GM19239 (cell line): ENCODE measurements around the gene ISOC2.

ENCODE experiments used
- DNase-seq: peaks from one replicate; pipeline ENCODE4 v3.0.0; 2011; ENCODE audit warnings: low spot score; ENCODE audit not compliant: insufficient read length
- FAIRE-seq: peaks from 2 replicates; lab custom pipeline; 2011; peaks lifted over from hg19 to GRCh38; lab: Jason Lieb, UNC

Gene ISOC2

GRCh38 chr19:55490478-55491432 lies 29.3 kb upstream of the ISOC2 start:
- DNase-seq (no peak), FAIRE-seq (no peak)

DNA sequence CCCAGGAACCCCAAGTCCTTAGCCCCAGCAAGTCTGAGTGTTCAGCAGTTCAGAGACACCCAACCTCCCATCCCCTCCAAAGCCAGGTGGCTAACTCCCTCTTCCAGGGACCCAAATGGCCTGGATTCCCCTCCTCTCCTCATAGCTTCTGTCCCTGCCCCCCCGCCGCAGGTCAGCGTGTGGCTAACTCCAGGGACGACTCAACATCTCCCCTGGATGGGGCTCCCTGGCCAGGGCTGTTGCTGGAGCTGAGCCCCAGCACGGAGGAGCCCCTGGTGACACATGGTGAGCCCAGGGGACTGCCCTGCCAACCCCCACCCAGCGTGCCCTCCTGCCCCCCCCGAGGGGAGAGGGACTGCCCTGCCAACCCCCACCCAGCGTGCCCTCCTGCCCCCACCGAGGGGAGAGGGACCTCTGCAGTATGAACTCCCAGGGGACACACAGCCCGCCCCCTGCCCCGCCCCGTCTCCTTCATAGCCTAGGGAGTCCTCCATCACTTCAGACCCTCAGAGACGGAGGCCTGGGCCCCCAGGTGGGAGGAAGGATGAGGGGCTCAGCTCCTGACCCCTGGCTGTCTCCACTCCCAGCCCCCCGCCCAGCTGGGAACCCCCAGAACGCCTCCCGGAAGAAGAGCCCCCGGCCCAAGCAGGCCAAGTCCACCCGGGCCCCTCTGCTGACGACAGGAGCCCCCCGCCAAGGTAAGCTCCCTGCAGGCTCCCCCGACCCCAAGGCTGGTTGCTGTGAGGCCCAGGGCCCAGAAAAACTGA lies 28.5 kb upstream of the ISOC2 start:
- DNase-seq (no peak), FAIRE-seq (no peak)

GRCh38 chr19:55488986-55489710 lies 27.7 kb upstream of the ISOC2 start:
- FAIRE-seq: no peak
- DNase-seq: no peak

GRCh38 chr19:55487924-55488687 lies 26.7 kb upstream of the ISOC2 start, which contains the start of gene SSC5D:
SSC5D (plus strand) TSS chr19:55488436; CDS start chr19:55488590, 154 bp downstream.
- DNase-seq: no peak

DNA sequence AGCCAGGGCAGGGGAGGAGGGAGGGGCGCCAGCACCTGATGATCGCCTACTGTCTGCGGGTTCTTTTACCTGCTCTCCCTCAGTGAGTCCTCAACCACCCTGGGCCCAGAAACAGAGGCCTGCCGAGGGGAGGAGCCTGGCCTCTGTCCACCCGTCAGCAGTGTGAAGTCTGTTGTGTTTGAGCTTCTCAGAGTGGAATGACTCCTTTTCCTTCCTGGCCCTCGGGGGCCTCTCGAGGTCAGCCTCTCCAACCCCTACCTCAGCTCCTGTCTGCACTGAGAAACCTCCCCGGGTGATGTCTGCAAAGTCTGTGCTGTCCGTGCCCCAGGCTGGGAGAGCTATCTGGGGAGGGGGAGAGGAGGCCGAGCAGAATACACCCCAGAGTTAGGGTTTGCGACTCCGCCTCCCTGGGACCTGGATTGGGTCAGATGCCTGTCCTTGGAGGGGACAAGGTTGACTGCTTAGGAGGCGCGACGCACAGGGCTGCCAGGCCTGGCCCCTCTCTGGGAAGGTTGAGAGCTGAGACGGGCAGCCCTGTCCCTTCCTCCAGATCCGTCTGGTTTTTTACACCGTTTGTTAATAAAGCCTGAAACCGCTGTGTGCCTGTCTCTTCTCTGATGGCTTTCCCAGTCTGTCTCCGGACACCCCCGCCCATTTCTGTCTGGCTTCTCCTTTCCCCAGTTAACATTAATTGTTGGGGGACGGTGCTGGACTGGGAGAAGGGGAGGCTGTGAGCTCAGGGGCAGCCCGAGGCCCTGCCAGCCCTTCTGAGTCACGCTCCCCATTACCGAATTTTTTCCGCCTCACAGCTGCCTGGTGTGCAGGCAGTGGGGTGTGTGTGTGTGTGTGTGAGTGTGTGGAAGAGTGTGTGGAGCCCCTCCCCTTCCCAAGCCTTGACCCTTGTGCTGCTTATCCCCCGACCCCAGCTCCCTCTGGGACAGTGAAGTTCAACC lies 25.8 kb upstream of the ISOC2 start:
- FAIRE-seq (no peak), DNase-seq (no peak)

More at GRCh38 chr19:55487924-55488687, 26.7 kb upstream of the ISOC2 start, which contains the start of gene SSC5D:
- FAIRE-seq: no peak

- DNase-seq (no peak), FAIRE-seq (no peak)
Observed at GRCh38 chr19:55486043-55486970, 24.9 kb upstream of the ISOC2 start.

GRCh38 chr19:55485439-55486011 lies 24.1 kb upstream of the ISOC2 start:
- no peak for DNase-seq
- FAIRE-seq: peak; percentile 51

DNA sequence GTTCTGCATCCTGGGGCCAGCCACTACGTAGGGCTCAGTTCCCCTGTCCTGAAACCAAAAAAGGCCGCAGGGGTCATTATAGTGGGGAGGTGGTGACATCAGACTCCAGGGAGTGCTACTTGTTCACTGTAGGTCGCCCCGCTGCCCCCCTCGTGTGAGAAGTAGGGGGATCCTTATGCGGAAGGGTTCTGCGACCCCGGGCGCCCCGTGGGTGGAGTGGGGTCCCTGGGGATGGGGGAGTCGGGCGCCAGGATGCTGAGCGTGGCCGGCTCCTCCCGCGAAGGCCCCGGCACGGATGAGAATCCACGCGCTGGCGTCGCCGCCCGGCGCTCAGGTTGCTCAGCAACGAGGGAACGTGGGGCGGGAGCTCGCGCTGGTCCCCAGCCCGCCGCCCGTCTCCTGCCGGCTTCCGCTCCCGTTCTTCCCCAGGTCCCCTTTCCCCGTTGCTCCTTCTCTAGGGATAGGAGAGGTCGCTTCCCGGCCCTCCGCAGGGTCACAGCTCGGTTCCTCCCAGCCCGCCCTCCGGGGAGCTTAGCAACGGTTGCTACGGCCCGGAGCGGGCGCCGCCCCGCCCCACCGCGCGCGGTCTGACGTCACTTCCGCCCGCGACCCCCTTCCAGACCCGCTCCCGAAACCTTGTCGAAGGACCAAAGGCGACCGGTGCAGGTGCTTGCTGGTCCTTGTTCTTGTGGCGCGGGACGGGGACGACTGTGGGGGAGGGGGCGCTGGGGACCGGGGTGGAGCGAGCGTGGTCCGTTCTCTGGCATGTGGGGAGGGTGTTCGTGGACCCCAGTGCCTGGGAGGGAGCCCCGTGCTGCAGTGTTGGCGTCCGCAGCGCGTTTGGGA lies 23.4 kb upstream of the ISOC2 start, which contains the start of gene NAT14:
TSS of gene NAT14 (plus strand) at position 596 of the 846 bp plus-strand sequence. CDS start 521 bp downstream, outside the sequence.
- FAIRE-seq: peak; percentile 85
- peak; percentile 99 for DNase-seq

- no peak for DNase-seq
- no peak for FAIRE-seq
Observed at GRCh38 chr19:55483706-55484592, 22.5 kb upstream of the ISOC2 start.

GRCh38 chr19:55482967-55483705 lies 21.7 kb upstream of the ISOC2 start:
- no peak for FAIRE-seq
- no peak for DNase-seq

GRCh38 chr19:55482156-55482961 lies 20.9 kb upstream of the ISOC2 start:
- no peak for DNase-seq
- FAIRE-seq: no peak

- FAIRE-seq (no peak), DNase-seq (no peak)
Observed at GRCh38 chr19:55481794-55482155, 20.3 kb upstream of the ISOC2 start.

DNA sequence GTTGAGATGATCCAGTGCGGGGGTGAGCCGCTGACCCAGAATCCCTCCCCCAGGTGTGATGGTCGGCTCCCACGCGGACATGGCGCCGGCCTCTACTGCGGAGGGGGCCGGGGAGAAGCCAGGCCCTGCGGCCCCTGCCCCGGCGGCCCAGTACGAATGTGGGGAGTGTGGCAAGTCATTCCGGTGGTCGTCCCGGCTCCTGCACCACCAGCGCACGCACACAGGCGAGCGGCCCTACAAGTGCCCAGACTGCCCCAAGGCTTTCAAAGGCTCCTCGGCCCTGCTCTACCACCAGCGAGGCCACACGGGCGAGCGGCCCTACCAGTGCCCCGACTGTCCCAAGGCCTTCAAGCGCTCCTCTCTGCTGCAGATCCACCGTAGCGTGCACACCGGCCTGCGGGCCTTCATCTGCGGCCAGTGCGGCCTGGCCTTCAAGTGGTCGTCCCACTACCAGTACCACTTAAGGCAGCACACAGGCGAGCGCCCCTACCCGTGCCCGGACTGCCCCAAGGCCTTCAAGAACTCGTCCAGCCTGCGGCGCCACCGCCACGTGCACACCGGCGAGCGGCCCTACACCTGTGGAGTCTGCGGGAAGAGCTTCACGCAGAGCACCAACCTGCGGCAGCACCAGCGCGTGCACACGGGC lies 19.8 kb upstream of the ISOC2 start:
- FAIRE-seq: no peak
- DNase-seq: no peak
